CD4-positive, alpha-beta T cell (primary cell): ENCODE results near the gene PROSER3. TPM values are rescaled to one million over a fixed set of nuclear protein-coding genes. Genes with fewer than 3 reads are reported as not detected.

Source experiments
- ATAC-seq: fragments of 200-7000 bp; cut with Tn5 transposase; one replicate; pipeline ENCODE4 v1.10.0; 2022; ENCODE audit warnings: mild to moderate bottlenecking; ENCODE audit not compliant: poor library complexity
- CTCF ChIA-PET: fragments of 350-600 bp; sonication (Branson Sonifier 250); formaldehyde crosslinking; loops from one replicate; lab custom pipeline; 2021; ENCODE audit warnings: antibody characterized with exemption, inconsistent platforms; lab: Charles Lee
- POLR2A ChIA-PET: fragments of 350-600 bp; sonication (Branson Sonifier 250); formaldehyde crosslinking; loops from one replicate; lab custom pipeline; 2021; ENCODE audit warnings: antibody characterized with exemption, inconsistent platforms; lab: Charles Lee
- DNase-seq, 14 experiments: peaks; one replicate each; pipeline ENCODE4 v3.0.0-alpha.2; 2013 to 2020; ENCODE audit warnings: mixed read lengths in 2 of 14
- H3K27ac ChIP-seq, 2 donors: one replicate each; pipeline versions ENCODE4 v1.5.1 to v1.7.0; 2013; ENCODE audit warnings: low read length in 2 of 2, low read depth in 1 of 2, mild to moderate bottlenecking in 1 of 2
- H3K27me3 ChIP-seq, 2 experiments: 1 replicate in 1 of 2; 2 replicates in 1 of 2; pipeline versions ENCODE4 v1.6.1 to v1.7.0; 2013; ENCODE audit warnings: low read length in 2 of 2, control low read depth in 1 of 2, mild to moderate bottlenecking in 1 of 2, moderate library complexity in 1 of 2; ENCODE audit not compliant: insufficient read depth in 2 of 2, control insufficient read depth in 1 of 2
- H3K36me3 ChIP-seq: one replicate; pipeline ENCODE4 v1.6.1; 2013; ENCODE audit warnings: low read length, control low read depth; ENCODE audit not compliant: insufficient read depth
- H3K4me1 ChIP-seq: one replicate; pipeline ENCODE4 v1.6.1; 2013; ENCODE audit warnings: low read length, control low read depth; ENCODE audit not compliant: insufficient read depth
- H3K4me3 ChIP-seq: one replicate; pipeline ENCODE4 v1.5.1; 2013; ENCODE audit warnings: mild to moderate bottlenecking, low read length, moderate library complexity
- H3K9me3 ChIP-seq, 2 experiments: 1 replicate in 1 of 2; 2 replicates in 1 of 2; pipeline versions ENCODE4 v1.6.1 to v1.7.0; 2013; ENCODE audit warnings: low read length in 2 of 2, mild to moderate bottlenecking in 2 of 2, control low read depth in 1 of 2, moderate library complexity in 1 of 2; ENCODE audit not compliant: control insufficient read depth in 1 of 2, insufficient read depth in 1 of 2
- H3K27ac Mint-ChIP-seq: one replicate; pipeline ENCODE4 v1.8.0; 2020; ENCODE audit warnings: mixed read lengths
- H3K27me3 Mint-ChIP-seq: one replicate; pipeline ENCODE4 v1.8.0; 2021; ENCODE audit warnings: mixed read lengths
- H3K36me3 Mint-ChIP-seq: one replicate; pipeline ENCODE4 v1.8.0; 2021; ENCODE audit warnings: low read depth, mixed read lengths
- H3K4me1 Mint-ChIP-seq: one replicate; pipeline ENCODE4 v1.8.0; 2021; ENCODE audit warnings: low read depth, mixed read lengths
- H3K4me3 Mint-ChIP-seq: one replicate; pipeline ENCODE4 v1.8.0; 2020; ENCODE audit warnings: mild to moderate bottlenecking, mixed read lengths
- H3K9me3 Mint-ChIP-seq: one replicate; pipeline ENCODE4 v1.8.0; 2020; ENCODE audit warnings: mixed read lengths
- CTCF ChIP-seq: fragments of 200-600 bp; IDR thresholded peaks from one replicate; pipeline ENCODE4 v1.8.0; 2022; ENCODE audit warnings: antibody characterized with exemption, mild to moderate bottlenecking
- intact Hi-C, 2 experiments: fragments of 100-400 bp; cut with DNase I in 1 of 2; cut with micrococcal nuclease in 1 of 2; formaldehyde crosslinking; loops; one replicate each; pipeline versions ENCODE4 v1.15.1 to v1.9.0; 2023 to 2025; cut with DNase I, micrococcal nuclease
- total RNA-seq, 174 experiments: library from RNA in 2 of 174; stranded (reverse) in 2 of 174; gene quantifications; one replicate each; pipeline ENCODE4 v1.2.3 and lab custom pipeline; 2021 to 2026

PROSER3 gene
- total RNA-seq, 2 experiments from 2014 or later, result 19.4 to 22.6 TPM

DNA sequence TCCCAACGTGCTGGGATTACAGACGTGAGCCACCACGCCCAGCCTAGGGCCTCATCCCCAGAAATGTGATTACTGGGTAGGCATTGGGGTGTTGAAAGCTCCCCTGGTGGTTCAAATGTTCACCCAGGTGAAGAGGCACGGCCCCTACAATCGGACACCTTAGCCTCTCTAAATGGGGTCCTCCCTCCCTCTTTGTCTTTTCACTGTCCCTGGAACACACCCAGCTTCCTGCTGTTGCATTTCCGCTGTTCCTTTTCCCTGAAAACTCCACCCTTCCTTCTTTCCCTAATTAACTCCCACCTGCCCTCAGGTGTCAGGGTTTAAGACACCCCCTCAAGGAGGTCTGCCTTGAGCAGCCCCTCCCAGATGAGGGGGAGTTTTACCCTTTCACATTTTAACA lies 58.3 kb downstream of the PROSER3 start:
- DNase-seq, result no peak
- Histone ChIP-seq H3K4me3 (no peak overlapping the region), H3K36me3 (no peaks in the 10 kb centered on the region), H3K27ac (no peak overlapping the region), H3K4me1 (no peaks in the 10 kb centered on the region), H3K9me3 (no peaks in the 10 kb centered on the region), H3K27me3 (peaks cover 5 to 6% of the 10 kb centered on the region in 2 experiments)
- Mint-ChIP-seq H3K4me3 (no peak overlapping the region), H3K9me3 (no peaks in the 10 kb centered on the region), H3K4me1 (no peaks in the 10 kb centered on the region), H3K27me3 (peaks cover 29% of the 10 kb centered on the region), H3K27ac (no peak overlapping the region), H3K36me3 (no peaks in the 10 kb centered on the region)
- TF ChIP-seq CTCF, result no peak
- intact Hi-C loops, result no loop called here
- CTCF ChIA-PET, result no interaction called here
- ATAC-seq, result no peak
- POLR2A ChIA-PET, result no interaction called here

- ATAC-seq (no peak), DNase-seq (no peak)
- Mint-ChIP-seq H3K4me3 (no peak overlapping the region), H3K4me1 (no peaks in the 10 kb centered on the region), H3K27ac (no peak overlapping the region), H3K36me3 (no peaks in the 10 kb centered on the region), H3K9me3 (no peaks in the 10 kb centered on the region), H3K27me3 (peaks cover 25% of the 10 kb centered on the region)
- POLR2A ChIA-PET, result no interaction called here
- no peaks in the 10 kb centered on the region for H3K9me3 ChIP-seq
- no peak for TF ChIP-seq CTCF
- no peaks in the 10 kb centered on the region for H3K36me3 ChIP-seq
- no peaks in the 10 kb centered on the region for H3K4me1 ChIP-seq
- H3K27ac ChIP-seq, result no peak overlapping the region
- intact Hi-C loops, result no loop called here
- no peak overlapping the region for H3K4me3 ChIP-seq
- H3K27me3 ChIP-seq, result peaks cover 5 to 6% of the 10 kb centered on the region in 2 experiments
- CTCF ChIA-PET, result no interaction called here
Observed at GRCh38 chr19:35816846-35817245, 58.9 kb downstream of the PROSER3 start.

GRCh38 chr19:35818445-35818844 lies 60.5 kb downstream of the PROSER3 start:
- Histone ChIP-seq H3K4me3 (no peak overlapping the region), H3K27ac (no peak overlapping the region), H3K9me3 (no peaks in the 10 kb centered on the region), H3K36me3 (no peaks in the 10 kb centered on the region), H3K4me1 (no peaks in the 10 kb centered on the region), H3K27me3 (peaks cover 5 to 10% of the 10 kb centered on the region in 2 experiments)
- ATAC-seq, result no peak
- ChIA-PET CTCF (no interaction called here), POLR2A (interaction anchor here (0.6 kb wide), 1 partner anchor 956 kb away, joined by 3 read pairs; no protein-coding TSS in a partner anchor)
- no peak for TF ChIP-seq CTCF
- no peaks in the 10 kb centered on the region for H3K9me3 Mint-ChIP-seq
- H3K36me3 Mint-ChIP-seq, result no peaks in the 10 kb centered on the region
- intact Hi-C loops, result no loop called here
- no peak for DNase-seq
- no peaks in the 10 kb centered on the region for H3K4me1 Mint-ChIP-seq
- H3K27ac Mint-ChIP-seq, result no peak overlapping the region
- H3K27me3 Mint-ChIP-seq, result peaks cover 31% of the 10 kb centered on the region
- H3K4me3 Mint-ChIP-seq, result no peak overlapping the region

Other genes with a start within 250 kb of the PROSER3 start
- gene DMKN, start 244.5 kb upstream of the PROSER3 start, total RNA-seq, result not detected
- not detected for gene SBSN, start 229.9 kb upstream of the PROSER3 start, total RNA-seq
- not detected for gene GAPDHS, start 224.7 kb upstream of the PROSER3 start, total RNA-seq
- 10 to 100 TPM; 20.3 to 22.0 TPM for gene TMEM147, start 212.6 kb upstream of the PROSER3 start, total RNA-seq
- not detected for gene ATP4A, start 194.5 kb upstream of the PROSER3 start, total RNA-seq
- gene PMIS2, start 172.0 kb upstream of the PROSER3 start, total RNA-seq, result not detected
- gene HAUS5, start 145.4 kb upstream of the PROSER3 start, total RNA-seq, result 10 to 100 TPM; 28.4 to 29.9 TPM
- gene RBM42, start 129.1 kb upstream of the PROSER3 start, total RNA-seq, result 10 to 100 TPM; 45.7 to 48.8 TPM
- gene ETV2, start 116.4 kb upstream of the PROSER3 start, total RNA-seq, result under 1 TPM; 0.58 to 0.59 TPM
- 100 to 1,000 TPM; 136 to 144 TPM for gene COX6B1, start 109.9 kb upstream of the PROSER3 start, total RNA-seq
- under 1 TPM; 0.36 to 0.47 TPM for gene UPK1A, start 91.7 kb upstream of the PROSER3 start, total RNA-seq
- 1 to 10 TPM; 2.2 to 3.3 TPM for gene ZBTB32, start 53.6 kb upstream of the PROSER3 start, total RNA-seq
- 10 to 100 TPM; 59.4 to 59.7 TPM for gene KMT2B, start 40.2 kb upstream of the PROSER3 start, total RNA-seq
- 10 to 100 TPM; 40.3 to 43.1 TPM for gene IGFLR1, start 15.7 kb upstream of the PROSER3 start, total RNA-seq
- gene U2AF1L4, start 12.8 kb upstream of the PROSER3 start, total RNA-seq, result 10 to 100 TPM; 74.6 to 85.8 TPM
- gene PSENEN, start 12.5 kb upstream of the PROSER3 start, total RNA-seq, result 1 to 10 TPM; 7.3 to 9.4 TPM
- 1 to 10 TPM; 4.8 to 6.0 TPM for gene LIN37, start 9.6 kb upstream of the PROSER3 start, total RNA-seq
- not detected for gene HSPB6, start 1.1 kb upstream of the PROSER3 start, total RNA-seq
- 10 to 100 TPM; 16.4 to 19.5 TPM for gene ARHGAP33, start 17.4 kb downstream of the PROSER3 start, total RNA-seq
- not detected for gene PRODH2, start 54.7 kb downstream of the PROSER3 start, total RNA-seq
- gene NPHS1, start 94.3 kb downstream of the PROSER3 start, total RNA-seq, result not detected
- gene KIRREL2, start 98.7 kb downstream of the PROSER3 start, total RNA-seq, result under 1 TPM in 1 of 2 experiments, not detected in 1; 0.14 TPM
- not detected for gene APLP1, start 110.4 kb downstream of the PROSER3 start, total RNA-seq
- 10 to 100 TPM; 26.5 to 30.1 TPM for gene NFKBID, start 142.4 kb downstream of the PROSER3 start, total RNA-seq
- 10 to 100 TPM; 72.4 to 78.6 TPM for gene HCST, start 144.4 kb downstream of the PROSER3 start, total RNA-seq
- gene TYROBP, start 150.1 kb downstream of the PROSER3 start, total RNA-seq, result 1 to 10 TPM; 6.0 to 7.6 TPM
- gene LRFN3, start 178.2 kb downstream of the PROSER3 start, total RNA-seq, result 1 to 10 TPM; 4.2 to 4.5 TPM
- gene SDHAF1, start 237.0 kb downstream of the PROSER3 start, total RNA-seq, result 1 to 10 TPM; 4.3 to 5.4 TPM